Endothelial cell of umbilical vein (primary cell): ENCODE data around the gene PHACTR1. TPM values are rescaled to one million over a fixed set of nuclear protein-coding genes. Genes with fewer than 3 reads are reported as not detected.

ENCODE experiments used
- BruUV-seq: library from RNA; stranded (reverse); fragments of 400-500 nt; replicated peaks from 2 replicates; lab custom pipeline; 2021; lab: Mats Ljungman, UMichigan
- CTCF ChIA-PET: fragments of 300-600, 350-600 bp; sonication (Branson Sonifier 250); formaldehyde crosslinking; loops from one replicate; lab custom pipeline; 2021; ENCODE audit warnings: antibody characterized with exemption, inconsistent platforms; lab: Charles Lee
- POLR2A ChIA-PET: fragments of 300-600, 350-600 bp; sonication (Branson Sonifier 250); formaldehyde crosslinking; loops from one replicate; lab custom pipeline; 2021; ENCODE audit warnings: antibody characterized with exemption, inconsistent platforms; lab: Charles Lee
- DNase-seq: peaks from one replicate; pipeline ENCODE4 v3.0.0-alpha.2; 2011; ENCODE audit warnings: low read depth, low spot score
- FAIRE-seq: peaks from 2 replicates; lab custom pipeline; 2011; peaks lifted over from hg19 to GRCh38; lab: Jason Lieb, UNC
- H2AFZ ChIP-seq: 2 replicates; pipeline ENCODE4 v1.6.0; 2012; ENCODE audit warnings: low read depth, low read length, control low read depth, inconsistent platforms
- H3K27ac ChIP-seq: 2 replicates; pipeline ENCODE4 v1.5.1; 2011; ENCODE audit warnings: low read depth, mild to moderate bottlenecking, control low read depth, low read length, moderate library complexity; ENCODE audit not compliant: insufficient read depth
- H3K27me3 ChIP-seq, 2 experiments: 2 replicates each; pipeline versions ENCODE4 v1.6.0 to v1.6.1; 2011; ENCODE audit warnings: low read length in 2 of 2, mixed read lengths in 1 of 2; ENCODE audit not compliant: control insufficient read depth in 2 of 2, insufficient read depth in 2 of 2
- H3K36me3 ChIP-seq, 2 experiments: 2 replicates in 1 of 2; 3 replicates in 1 of 2; pipeline ENCODE4 v1.5.1; 2011; ENCODE audit warnings: low read length in 2 of 2, mild to moderate bottlenecking in 1 of 2, moderate library complexity in 1 of 2; ENCODE audit not compliant: control insufficient read depth in 2 of 2, insufficient read depth in 2 of 2; ENCODE audit errors: extremely low read depth in 1 of 2
- H3K4me1 ChIP-seq: 3 replicates; pipeline ENCODE4 v1.5.1; 2011; ENCODE audit warnings: mild to moderate bottlenecking, low read length; ENCODE audit not compliant: control insufficient read depth, insufficient read depth; ENCODE audit errors: extremely low read depth
- H3K4me2 ChIP-seq: 2 replicates; pipeline ENCODE4 v1.6.1; 2011; ENCODE audit warnings: low read length, control low read depth, mixed read lengths; ENCODE audit not compliant: insufficient read depth
- H3K4me3 ChIP-seq, 3 experiments: fragments of 200-600 bp in 1 of 3; sonication (generic), shearing (Covaris generic) in 1 of 3; replicated peaks in 1 of 3; 2 replicates each; pipeline ENCODE4 v1.5.1; 2011 to 2016; ENCODE audit warnings: control low read depth in 3 of 3, low read length in 3 of 3, mild to moderate bottlenecking in 2 of 3, inconsistent platforms in 1 of 3, low read depth in 1 of 3, moderate library complexity in 1 of 3; ENCODE audit not compliant: insufficient read depth in 1 of 3
- H3K79me2 ChIP-seq: 2 replicates; pipeline ENCODE4 v1.6.0; 2012; ENCODE audit warnings: low read length, inconsistent platforms; ENCODE audit not compliant: control insufficient read depth, insufficient read depth
- H3K9ac ChIP-seq: replicated peaks from 2 replicates; pipeline ENCODE3; 2011; ENCODE audit warnings: low read length, control low read depth; ENCODE audit not compliant: insufficient read depth; ENCODE audit errors: extremely low read depth
- H3K9me1 ChIP-seq: replicated peaks from 3 replicates; pipeline ENCODE4 v1.6.0; 2011; ENCODE audit warnings: mild to moderate bottlenecking, low read length; ENCODE audit not compliant: control insufficient read depth, insufficient read depth; ENCODE audit errors: extremely low read depth
- H3K9me3 ChIP-seq: replicated peaks from 2 replicates; pipeline ENCODE4 v1.5.1; 2012; ENCODE audit warnings: low read length, inconsistent platforms; ENCODE audit not compliant: control insufficient read depth, insufficient read depth
- H4K20me1 ChIP-seq: replicated peaks from 2 replicates; pipeline ENCODE3; 2011; ENCODE audit warnings: mild to moderate bottlenecking, low read length; ENCODE audit not compliant: control insufficient read depth, insufficient read depth; ENCODE audit errors: extremely low read depth
- EZH2 ChIP-seq: IDR thresholded peaks from 2 replicates; pipeline ENCODE4 v1.6.1; 2012; ENCODE audit warnings: borderline replicate concordance, low read depth, mild to moderate bottlenecking, moderate library complexity, low read length, inconsistent platforms; ENCODE audit not compliant: severe bottlenecking
- FOS ChIP-seq: IDR thresholded peaks from 2 replicates; pipeline ENCODE4 v1.6.1; 2011; ENCODE audit warnings: mild to moderate bottlenecking, low read length, moderate library complexity, borderline replicate concordance; ENCODE audit not compliant: insufficient read depth
- GATA2 ChIP-seq: IDR thresholded peaks from 2 replicates; pipeline ENCODE4 v1.7.0; 2011; ENCODE audit warnings: low read depth, mild to moderate bottlenecking, moderate library complexity, mixed read lengths, low read length; ENCODE audit not compliant: insufficient read length, insufficient read depth
- MYC ChIP-seq: IDR thresholded peaks from one replicate; pipeline ENCODE4 v1.6.1; 2011; ENCODE audit warnings: mild to moderate bottlenecking, low read depth, low read length
- POLR2A ChIP-seq: IDR thresholded peaks from 2 replicates; pipeline ENCODE4 v1.6.1; 2012; ENCODE audit warnings: low read depth, mild to moderate bottlenecking, control low read depth, low read length
- dilution Hi-C: fragments of 300-500 bp; cut with MboI; formaldehyde crosslinking; loops from one replicate; pipeline ENCODE4 v1.15.0; 2019; ENCODE audit warnings: low sequenced_read_pairs; ENCODE audit not compliant: extremely low pct_ligation_motif_present
- intact Hi-C: fragments of 100-400 bp; cut with micrococcal nuclease; formaldehyde crosslinking; loops from one replicate; pipeline ENCODE4 v1.10.0; 2022
- polyA plus RNA-seq, 4 experiments: library from polyadenylated mRNA; depleted of rRNA in 3 of 4; stranded (reverse) in 3 of 4; unstranded in 1 of 4; fragments of >200 nt; gene quantifications; 2 replicates each; pipeline versions ENCODE4 v1.2.1 to v1.2.3, GENCODE V29; 2011 to 2012; ENCODE audit warnings: missing spikeins in 1 of 4
- total RNA-seq: library from RNA; stranded (reverse); gene quantifications from 2 replicates; pipeline ENCODE4 v1.2.3, GENCODE V29; 2021

Gene PHACTR1
- total and polyA plus RNA-seq, 2 donors (not counting 3 experiments of a cell fraction or from before 2014, with no cell fraction given): 2.4 to 23.2 TPM

- TF ChIP-seq EZH2 (peak; percentile 29), POLR2A (no peak), GATA2 (no peak), FOS (no peak), MYC (no peak)
- Histone ChIP-seq H3K36me3 (no peaks in the 10 kb centered on the region), H2AFZ (peak overlapping the region; percentile 63), H4K20me1 (no peaks in the 10 kb centered on the region), H3K4me1 (peaks cover 4% of the 10 kb centered on the region), H3K9me3 (no peaks in the 10 kb centered on the region), H3K4me3 (peak overlapping the region; percentile 17 to 35 (median 29)), H3K27ac (no peak overlapping the region), H3K27me3 (peaks cover 0 to 3% of the 10 kb centered on the region in 2 experiments), H3K9ac (no peak overlapping the region), H3K9me1 (no peaks in the 10 kb centered on the region), H3K79me2 (no peaks in the 10 kb centered on the region), H3K4me2 (peak overlapping the region; percentile 61)
- dilution Hi-C loops (no loop called here), intact Hi-C loops (loop anchor here (1.0 to 5.0 kb wide), 2 partner anchors 57 to 313 kb away; partner anchors contain the start of gene TBC1D7)
- ChIA-PET POLR2A (no interaction called here), CTCF (interaction anchor here (1.1 to 1.9 kb wide), 4 partner anchors 56 to 561 kb away, joined by 3 to 9 read pairs (median 4); no protein-coding TSS in a partner anchor)
- DNase-seq (peak; percentile 19), FAIRE-seq (peak; percentile 21)
- BruUV-seq: no TSS peak
Measured at GRCh38 chr6:13013681-13014503, 297.3 kb downstream of the PHACTR1 start.
